ENCODE results near the gene NDUFB2. TPM values are rescaled to one million over a fixed set of nuclear protein-coding genes. Genes with fewer than 3 reads are reported as not detected.
A peak's percentile ranks its signal among the peaks of the same experiment; 100 is the strongest.

NDUFB2 gene
- 100 to 1,000 TPM; 213 to 221 TPM for total RNA-seq

- DNase-seq (peak; percentile 79), ATAC-seq (peak; percentile 92)
- Mint-ChIP-seq H3K36me3 (ENCODE audit: low read depth) (peaks cover 24% of the 10 kb centered on the region), H3K27ac (peak within 1 kb of the TSS; percentile 96), H3K27me3 (ENCODE audit: low read depth) (no peaks in the 10 kb centered on the region), H3K4me3 (peak within 1 kb of the TSS; percentile 90), H3K4me1 (ENCODE audit: low read depth) (peaks cover 29% of the 10 kb centered on the region), H3K9me3 (ENCODE audit: insufficient read depth) (no peaks in the 10 kb centered on the region)
- POLR2A ChIA-PET: interaction anchor here (1.2 to 1.4 kb wide), 2 partner anchors 22 to 317 kb away, joined by 4 to 6 read pairs; no protein-coding TSS in a partner anchor
- CTCF ChIA-PET: no interaction called here
Measured at GRCh38 chr7:140696680-140697446, at the start of gene NDUFB2. NDUFB2 (plus strand) TSS chr7:140696708; CDS start chr7:140696745, 37 bp downstream.

- peak; percentile 52 for DNase-seq
- POLR2A ChIA-PET: no interaction called here
- Mint-ChIP-seq H3K9me3 (ENCODE audit: insufficient read depth) (no peaks in the 10 kb centered on the region), H3K4me3 (no peak overlapping the region), H3K36me3 (ENCODE audit: low read depth) (no peaks in the 10 kb centered on the region), H3K27ac (no peak overlapping the region), H3K27me3 (ENCODE audit: low read depth) (peaks cover 17% of the 10 kb centered on the region), H3K4me1 (ENCODE audit: low read depth) (peaks cover 7% of the 10 kb centered on the region)
- peak; percentile 86 for ATAC-seq
- CTCF ChIA-PET: interaction anchor here (1.0 to 2.3 kb wide), 2 partner anchors 14 to 28 kb away, joined by 3 to 7 read pairs; no protein-coding TSS in a partner anchor
Measured at GRCh38 chr7:140646931-140647647, 49.4 kb upstream of the NDUFB2 start.

GRCh38 chr7:140649556-140650205 is 46.8 kb upstream of the NDUFB2 start:
- ChIA-PET POLR2A (no interaction called here), CTCF (interaction anchor here (2.5 kb wide), 1 partner anchor 132 kb away, joined by 7 read pairs; no protein-coding TSS in a partner anchor)
- no peak for DNase-seq
- Mint-ChIP-seq H3K27ac (no peak overlapping the region), H3K27me3 (ENCODE audit: low read depth) (peaks cover 2% of the 10 kb centered on the region), H3K4me3 (no peak overlapping the region), H3K4me1 (ENCODE audit: low read depth) (peaks cover 10% of the 10 kb centered on the region), H3K9me3 (ENCODE audit: insufficient read depth) (no peaks in the 10 kb centered on the region), H3K36me3 (ENCODE audit: low read depth) (no peaks in the 10 kb centered on the region)
- ATAC-seq: no peak

- H3K36me3 Mint-ChIP-seq (ENCODE audit: low read depth): no peaks in the 10 kb centered on the region
- ChIA-PET POLR2A (no interaction called here), CTCF (interaction anchor here (2.5 kb wide), 1 partner anchor 132 kb away, joined by 7 read pairs; no protein-coding TSS in a partner anchor)
Measured at GRCh38 chr7:140650367-140650766, 46.1 kb upstream of the NDUFB2 start.

GRCh38 chr7:140653319-140654108 is 43.0 kb upstream of the NDUFB2 start:
- ChIA-PET POLR2A (no interaction called here), CTCF (interaction anchor here (0.6 to 2.2 kb wide), 18 partner anchors 8 to 359 kb away, joined by 3 to 16 read pairs (median 4); no protein-coding TSS in a partner anchor)
- no peaks in the 10 kb centered on the region for H3K36me3 Mint-ChIP-seq (ENCODE audit: low read depth)
- no peaks in the 10 kb centered on the region for H3K9me3 Mint-ChIP-seq (ENCODE audit: insufficient read depth)
- no peak for ATAC-seq
- H3K27ac Mint-ChIP-seq: no peak overlapping the region
- DNase-seq: peak; percentile 40
- no peak overlapping the region for H3K4me3 Mint-ChIP-seq
- H3K27me3 Mint-ChIP-seq (ENCODE audit: low read depth): peaks cover 8% of the 10 kb centered on the region
- H3K4me1 Mint-ChIP-seq (ENCODE audit: low read depth): peaks cover 20% of the 10 kb centered on the region

More at GRCh38 chr7:140650367-140650766, 46.1 kb upstream of the NDUFB2 start:
- Mint-ChIP-seq H3K4me1 (ENCODE audit: low read depth) (peaks cover 10% of the 10 kb centered on the region), H3K27me3 (ENCODE audit: low read depth) (peaks cover 2% of the 10 kb centered on the region), H3K4me3 (no peak overlapping the region), H3K27ac (no peak overlapping the region), H3K9me3 (ENCODE audit: insufficient read depth) (no peaks in the 10 kb centered on the region)
- no peak for DNase-seq
- ATAC-seq: no peak

GRCh38 chr7:140654109-140654387 is 42.5 kb upstream of the NDUFB2 start:
- H3K36me3 Mint-ChIP-seq (ENCODE audit: low read depth): no peaks in the 10 kb centered on the region
- ChIA-PET CTCF (interaction anchor here (0.6 to 2.2 kb wide), 12 partner anchors 7 to 178 kb away, joined by 3 to 16 read pairs (median 4); no protein-coding TSS in a partner anchor), POLR2A (no interaction called here)
- no peak for ATAC-seq
- no peak overlapping the region for H3K4me3 Mint-ChIP-seq
- peaks cover 8% of the 10 kb centered on the region for H3K27me3 Mint-ChIP-seq (ENCODE audit: low read depth)
- no peak overlapping the region for H3K27ac Mint-ChIP-seq
- H3K4me1 Mint-ChIP-seq (ENCODE audit: low read depth): peaks cover 20% of the 10 kb centered on the region
- no peaks in the 10 kb centered on the region for H3K9me3 Mint-ChIP-seq (ENCODE audit: insufficient read depth)
- DNase-seq: no peak

- H3K4me1 Mint-ChIP-seq (ENCODE audit: low read depth): peaks cover 20% of the 10 kb centered on the region
- ATAC-seq: no peak
Measured at GRCh38 chr7:140654661-140655060, 41.8 kb upstream of the NDUFB2 start.

GRCh38 chr7:140655511-140656408 is 40.7 kb upstream of the NDUFB2 start:
- no peak for ATAC-seq
- Mint-ChIP-seq H3K27me3 (ENCODE audit: low read depth) (peaks cover 8% of the 10 kb centered on the region), H3K27ac (peak overlapping the region; percentile 86)

More at GRCh38 chr7:140654661-140655060, 41.8 kb upstream of the NDUFB2 start:
- Mint-ChIP-seq H3K4me3 (no peak overlapping the region), H3K27ac (peak overlapping the region; percentile 43), H3K36me3 (ENCODE audit: low read depth) (no peaks in the 10 kb centered on the region), H3K27me3 (ENCODE audit: low read depth) (peaks cover 8% of the 10 kb centered on the region), H3K9me3 (ENCODE audit: insufficient read depth) (no peaks in the 10 kb centered on the region)
- CTCF ChIA-PET: no interaction called here
- DNase-seq: no peak
- POLR2A ChIA-PET: no interaction called here

GRCh38 chr7:140656548-140657515 is 39.7 kb upstream of the NDUFB2 start:
- CTCF ChIA-PET: interaction anchor here (0.6 to 2.2 kb wide), 2 partner anchors 81 to 180 kb away, joined by 3 to 12 read pairs; no protein-coding TSS in a partner anchor
- peak; percentile 69 for DNase-seq
- Mint-ChIP-seq H3K4me3 (peak overlapping the region; percentile 78), H3K36me3 (ENCODE audit: low read depth) (no peaks in the 10 kb centered on the region), H3K4me1 (ENCODE audit: low read depth) (peaks cover 20% of the 10 kb centered on the region), H3K27me3 (ENCODE audit: low read depth) (peaks cover 10% of the 10 kb centered on the region), H3K9me3 (ENCODE audit: insufficient read depth) (no peaks in the 10 kb centered on the region), H3K27ac (peak overlapping the region; percentile 86)
- POLR2A ChIA-PET: interaction anchor here (0.9 kb wide), 1 partner anchor 18 kb away, joined by 3 read pairs; no protein-coding TSS in a partner anchor
- peak; percentile 93 for ATAC-seq

More at GRCh38 chr7:140655511-140656408, 40.7 kb upstream of the NDUFB2 start:
- Mint-ChIP-seq H3K4me1 (ENCODE audit: low read depth) (peaks cover 20% of the 10 kb centered on the region), H3K36me3 (ENCODE audit: low read depth) (no peaks in the 10 kb centered on the region), H3K4me3 (peak overlapping the region; percentile 78), H3K9me3 (ENCODE audit: insufficient read depth) (no peaks in the 10 kb centered on the region)
- no peak for DNase-seq
- ChIA-PET CTCF (interaction anchor here (2.2 kb wide), 1 partner anchor 179 kb away, joined by 12 read pairs; no protein-coding TSS in a partner anchor), POLR2A (no interaction called here)

All from activated CD8-positive, alpha-beta T cell treated with anti-CD3 and anti-CD28 coated beads, Interleukin-2, amount 10 ng/mL, durations not matched to agents 7 days and 5 days (primary cell).